Neural crest cell (in vitro differentiated cells): ENCODE results near the gene SUFU. TPM values are rescaled to one million over a fixed set of nuclear protein-coding genes. Genes with fewer than 3 reads are reported as not detected.

Source experiments
- DNase-seq: peaks from one replicate; pipeline ENCODE4 v3.0.0; 2021; ENCODE audit warnings: low read depth, mixed read lengths, low spot score
- H3K27ac Mint-ChIP-seq: one replicate; pipeline ENCODE4 v1.8.0; 2021; ENCODE audit warnings: mild to moderate bottlenecking, mixed read lengths; ENCODE audit not compliant: unreplicated experiment
- H3K27me3 Mint-ChIP-seq: 2 replicates; pipeline ENCODE4 v1.8.0; 2021; ENCODE audit warnings: low read depth, mild to moderate bottlenecking, mixed read lengths
- H3K36me3 Mint-ChIP-seq: 2 replicates; pipeline ENCODE4 v1.8.0; 2021; ENCODE audit warnings: low read depth, mild to moderate bottlenecking, mixed read lengths
- H3K4me1 Mint-ChIP-seq: 2 replicates; pipeline ENCODE4 v1.8.0; 2021; ENCODE audit warnings: mixed read lengths
- H3K4me3 Mint-ChIP-seq: one replicate; pipeline ENCODE4 v1.8.0; 2021; ENCODE audit warnings: mild to moderate bottlenecking, mixed read lengths
- H3K9me3 Mint-ChIP-seq: 2 replicates; pipeline ENCODE4 v1.8.0; 2021; ENCODE audit warnings: mixed read lengths
- total RNA-seq: library from RNA; stranded (reverse); gene quantifications from 2 replicates; pipeline ENCODE4 v1.2.1, GENCODE V29; 2021
- TF ChIP-seq, protein P1 (sequence below): fragments of 200-600 bp; sonication (generic); conservative IDR thresholded peaks from 2 replicates; pipeline ENCODE4 v1.5.0; 2021; ENCODE audit warnings: antibody characterized with exemption, mild to moderate bottlenecking

The SUFU gene
- total RNA-seq, 1 donor from 2014 or later: 27.1 TPM

DNA sequence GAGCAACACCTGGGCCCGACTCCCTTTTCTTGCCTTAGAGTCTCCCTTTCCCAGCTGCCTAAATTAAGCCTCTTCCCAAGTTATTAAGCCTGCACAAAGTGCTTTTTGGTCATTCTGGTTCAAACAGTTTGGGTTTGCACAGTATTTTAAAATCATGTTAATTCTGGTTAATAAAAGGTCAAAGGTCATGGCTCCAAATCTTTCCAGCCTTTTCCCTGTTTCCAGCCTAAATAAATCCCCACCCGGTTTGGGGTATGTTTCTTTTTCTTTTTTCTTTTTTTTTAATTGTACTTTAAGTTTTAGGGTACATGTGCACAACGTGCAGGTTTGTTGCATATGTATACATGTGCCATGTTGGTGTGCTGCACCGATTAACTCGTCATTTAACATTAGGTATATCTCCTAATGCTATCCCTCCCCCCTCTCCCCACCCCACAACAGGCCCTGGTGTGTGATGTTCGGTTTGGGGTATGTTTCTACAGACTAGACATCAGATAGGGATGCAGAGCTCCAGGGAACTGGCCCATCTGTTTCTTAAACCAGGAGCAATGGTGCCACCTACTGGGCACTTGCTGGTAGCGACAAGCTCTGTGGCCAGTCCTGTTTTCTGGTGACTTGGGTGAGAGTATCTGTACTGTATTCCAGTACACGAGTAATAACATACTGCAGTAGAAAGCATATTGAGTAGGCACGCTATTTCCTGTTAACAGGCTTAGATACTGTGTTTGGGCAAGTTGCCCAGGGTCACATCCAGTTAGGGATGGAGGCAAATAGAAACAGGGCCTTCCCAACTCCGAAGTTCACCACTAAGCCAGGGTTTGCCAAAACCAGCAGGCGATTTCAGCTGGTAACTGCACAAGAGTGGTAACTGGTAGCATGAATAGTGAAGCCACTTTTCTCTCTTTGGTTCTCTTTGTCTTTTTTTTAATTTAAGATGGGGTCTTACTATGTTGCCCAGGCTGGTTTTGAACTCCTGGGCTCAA, 80.0 kb downstream of the SUFU start:
- Mint-ChIP-seq H3K27me3 (no peaks in the 10 kb centered on the region), H3K9me3 (peaks cover 3% of the 10 kb centered on the region), H3K4me1 (peaks cover 51% of the 10 kb centered on the region), H3K4me3 (peak overlapping the region; percentile 72), H3K27ac (peak overlapping the region; percentile 90), H3K36me3 (peaks cover 3% of the 10 kb centered on the region)
- TF ChIP-seq, protein P1, sequence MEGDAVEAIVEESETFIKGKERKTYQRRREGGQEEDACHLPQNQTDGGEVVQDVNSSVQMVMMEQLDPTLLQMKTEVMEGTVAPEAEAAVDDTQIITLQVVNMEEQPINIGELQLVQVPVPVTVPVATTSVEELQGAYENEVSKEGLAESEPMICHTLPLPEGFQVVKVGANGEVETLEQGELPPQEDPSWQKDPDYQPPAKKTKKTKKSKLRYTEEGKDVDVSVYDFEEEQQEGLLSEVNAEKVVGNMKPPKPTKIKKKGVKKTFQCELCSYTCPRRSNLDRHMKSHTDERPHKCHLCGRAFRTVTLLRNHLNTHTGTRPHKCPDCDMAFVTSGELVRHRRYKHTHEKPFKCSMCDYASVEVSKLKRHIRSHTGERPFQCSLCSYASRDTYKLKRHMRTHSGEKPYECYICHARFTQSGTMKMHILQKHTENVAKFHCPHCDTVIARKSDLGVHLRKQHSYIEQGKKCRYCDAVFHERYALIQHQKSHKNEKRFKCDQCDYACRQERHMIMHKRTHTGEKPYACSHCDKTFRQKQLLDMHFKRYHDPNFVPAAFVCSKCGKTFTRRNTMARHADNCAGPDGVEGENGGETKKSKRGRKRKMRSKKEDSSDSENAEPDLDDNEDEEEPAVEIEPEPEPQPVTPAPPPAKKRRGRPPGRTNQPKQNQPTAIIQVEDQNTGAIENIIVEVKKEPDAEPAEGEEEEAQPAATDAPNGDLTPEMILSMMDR: peak; percentile 95
- DNase-seq: peak; percentile 87

DNA sequence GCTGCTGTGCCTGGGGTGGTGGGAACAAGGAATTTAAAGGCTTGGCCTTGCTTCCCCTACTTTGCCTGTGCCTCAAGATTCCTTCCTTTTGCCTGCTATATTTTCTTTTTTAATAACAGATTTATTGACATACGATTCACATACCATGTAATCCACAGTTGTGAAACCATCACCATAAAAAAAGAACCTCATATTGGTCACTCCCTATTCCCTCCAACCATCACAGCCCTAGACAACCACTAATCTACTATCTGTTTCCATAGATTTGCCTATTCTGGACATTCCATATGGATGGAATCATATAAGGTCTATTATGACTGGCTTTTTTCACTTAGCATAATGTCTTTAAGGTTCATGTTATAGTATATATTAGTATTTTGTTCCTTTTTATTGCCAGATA, 81.3 kb downstream of the SUFU start:
- H3K36me3 Mint-ChIP-seq: peaks cover 3% of the 10 kb centered on the region
- peaks cover 38% of the 10 kb centered on the region for H3K4me1 Mint-ChIP-seq

DNA sequence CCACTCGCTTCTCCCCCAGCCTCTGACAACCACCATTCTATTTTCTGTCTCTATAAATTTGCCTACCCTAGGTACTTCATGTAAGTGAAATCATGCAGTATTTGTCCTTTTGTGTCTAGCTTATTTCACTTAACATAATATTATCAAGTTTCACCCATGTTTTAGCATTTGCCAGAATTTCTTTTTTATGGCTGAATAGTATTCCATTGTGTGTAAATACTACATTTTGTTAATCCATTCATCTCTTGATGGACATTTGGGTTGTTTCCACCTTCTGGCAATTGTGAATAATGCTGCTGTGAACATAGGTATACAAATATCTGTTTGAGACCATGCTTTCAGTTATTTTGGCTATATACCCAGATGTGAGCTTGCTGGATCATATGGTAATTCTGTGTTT, 83.1 kb downstream of the SUFU start:
- DNase-seq: no peak
- H3K36me3 Mint-ChIP-seq: peaks cover 3% of the 10 kb centered on the region
- TF ChIP-seq, protein P1: no peak
- H3K4me3 Mint-ChIP-seq: no peak overlapping the region
- no peak overlapping the region for H3K27ac Mint-ChIP-seq
- H3K4me1 Mint-ChIP-seq: peaks cover 22% of the 10 kb centered on the region
- H3K27me3 Mint-ChIP-seq: no peaks in the 10 kb centered on the region
- peaks cover 3% of the 10 kb centered on the region for H3K9me3 Mint-ChIP-seq

More for the DNA sequence above, 81.3 kb downstream of the SUFU start:
- no peak for DNase-seq
- TF ChIP-seq, protein P1: no peak
- Mint-ChIP-seq H3K4me3 (no peak overlapping the region), H3K27ac (peak overlapping the region; percentile 35), H3K27me3 (no peaks in the 10 kb centered on the region), H3K9me3 (peaks cover 3% of the 10 kb centered on the region)

DNA sequence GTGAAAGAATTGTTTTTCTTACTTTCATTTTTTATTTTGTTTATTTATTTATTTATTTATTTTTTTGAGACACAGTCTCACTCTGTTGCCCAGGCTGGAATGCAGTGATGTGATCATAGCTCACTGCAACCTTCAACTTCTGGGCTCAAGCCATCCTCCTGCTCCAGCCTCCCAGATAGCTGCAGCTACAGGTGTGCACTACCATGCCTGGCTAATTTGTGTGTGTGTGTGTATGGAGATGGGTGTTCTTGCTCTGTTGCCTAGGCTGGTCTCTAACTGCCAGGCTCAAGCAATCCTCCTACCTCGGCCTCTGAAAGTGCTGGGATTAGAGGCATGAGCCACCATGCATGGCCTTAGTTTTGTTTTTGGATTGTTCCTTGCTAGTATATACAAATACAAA, 85.1 kb downstream of the SUFU start:
- TF ChIP-seq, protein P1: no peak
- Mint-ChIP-seq H3K9me3 (peaks cover 3% of the 10 kb centered on the region), H3K36me3 (peaks cover 3% of the 10 kb centered on the region), H3K27ac (no peak overlapping the region), H3K4me3 (no peak overlapping the region), H3K4me1 (peaks cover 18% of the 10 kb centered on the region), H3K27me3 (no peaks in the 10 kb centered on the region)
- DNase-seq: no peak

DNA sequence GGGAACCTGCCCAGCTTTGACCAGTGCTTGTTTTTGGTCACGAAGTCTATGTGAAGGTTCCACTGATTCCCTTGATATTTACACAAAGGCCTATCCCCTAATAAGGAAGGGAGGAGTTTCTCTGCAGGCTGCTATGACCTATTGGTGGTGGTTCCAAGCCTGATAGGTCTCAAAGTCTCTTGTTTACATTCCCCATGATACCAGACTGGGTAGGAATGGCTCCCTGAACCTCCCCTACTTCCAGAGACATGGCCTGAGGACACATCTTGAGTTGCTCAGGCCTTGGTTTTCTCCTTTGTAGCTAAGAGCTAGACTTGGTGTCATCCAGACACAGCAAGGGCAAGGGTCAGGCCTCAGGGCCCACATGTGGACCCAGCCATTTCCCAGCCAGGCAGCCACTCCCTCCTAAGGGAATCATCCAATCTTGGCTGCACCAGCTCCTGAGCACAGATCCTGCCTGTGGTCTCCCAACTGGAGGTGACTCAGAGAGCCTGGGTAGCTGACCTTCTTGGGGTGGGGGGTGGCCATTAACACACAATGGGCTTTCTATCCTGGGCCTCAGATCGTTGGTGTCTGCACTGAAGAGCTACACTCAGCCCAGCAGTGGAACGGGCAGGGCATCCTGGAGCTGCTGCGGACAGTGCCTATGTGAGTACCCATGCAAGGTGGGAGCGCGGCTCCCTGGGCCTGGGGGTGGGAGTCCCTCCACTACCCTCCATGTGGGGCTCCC, 89.5 kb downstream of the SUFU start:
- Mint-ChIP-seq H3K4me1 (peaks cover 24% of the 10 kb centered on the region), H3K27ac (peak overlapping the region; percentile 43), H3K9me3 (no peaks in the 10 kb centered on the region), H3K4me3 (peak overlapping the region; percentile 34), H3K27me3 (no peaks in the 10 kb centered on the region), H3K36me3 (no peaks in the 10 kb centered on the region)
- DNase-seq: no peak
- TF ChIP-seq, protein P1: no peak
